PC-9 (cell line): ENCODE measurements around the gene TMEM214.

Source experiments
- CTCF ChIP-seq: fragments of 200-600 bp; sonication (generic); conservative IDR thresholded peaks from 2 replicates; pipeline ENCODE4 v1.6.1; 2017; ENCODE audit warnings: mixed run types, antibody characterized with exemption, mild to moderate bottlenecking, moderate library complexity
- EZH2 ChIP-seq: fragments of 200-600 bp; sonication (generic); IDR thresholded peaks from 2 replicates; pipeline ENCODE4 v1.8.0; 2017; ENCODE audit warnings: antibody characterized with exemption, low read depth

- no peak for TF ChIP-seq CTCF
- no peak for TF ChIP-seq EZH2
Observed at GRCh38 chr2:27021253-27022049, 11.3 kb upstream of the TMEM214 start.
